GM23338 (cell line): ENCODE results near the gene LRRD1. TPM values are rescaled to one million over a fixed set of nuclear protein-coding genes. Genes with fewer than 3 reads are reported as not detected.

Experiments
- ATAC-seq: fragments of 200-7000 bp; cut with Tn5 transposase; 3 replicates; pipeline ENCODE4 v1.9.1; 2020
- DNase-seq: peaks from one replicate; pipeline ENCODE4 v3.0.0-alpha.2; 2015; ENCODE audit warnings: low spot score
- H2AFZ ChIP-seq: fragments of 200-600 bp; sonication (generic); 2 replicates; pipeline ENCODE4 v1.8.0; 2016; ENCODE audit warnings: antibody characterized with exemption, mild to moderate bottlenecking, moderate library complexity
- H3F3A ChIP-seq: fragments of 200-600 bp; sonication (generic); replicated peaks from 2 replicates; pipeline ENCODE4 v1.8.0; 2017; ENCODE audit warnings: antibody characterized with exemption, mixed run types, low read depth
- H3K27ac ChIP-seq: fragments of 200-600 bp; sonication (generic); 2 replicates; pipeline ENCODE4 v1.6.1; 2016; ENCODE audit warnings: low read depth
- H3K27me3 ChIP-seq: fragments of 200-600 bp; sonication (generic); 2 replicates; pipeline ENCODE4 v1.8.0; 2016; ENCODE audit warnings: mild to moderate bottlenecking, mixed run types, moderate library complexity; ENCODE audit not compliant: insufficient read depth
- H3K36me3 ChIP-seq: fragments of 200-600 bp; sonication (generic); 2 replicates; pipeline ENCODE4 v1.8.0; 2016; ENCODE audit warnings: mild to moderate bottlenecking; ENCODE audit not compliant: insufficient read depth
- H3K4me1 ChIP-seq: fragments of 200-600 bp; sonication (generic); 2 replicates; pipeline ENCODE4 v1.8.0; 2016; ENCODE audit warnings: mild to moderate bottlenecking, moderate library complexity; ENCODE audit not compliant: insufficient read depth
- H3K4me2 ChIP-seq: fragments of 200-600 bp; sonication (generic); 2 replicates; pipeline ENCODE4 v1.7.1; 2017; ENCODE audit warnings: mixed run types
- H3K4me3 ChIP-seq: fragments of 200-600 bp; sonication (generic); 2 replicates; pipeline ENCODE4 v1.6.1; 2016; ENCODE audit warnings: mixed run types
- H3K79me2 ChIP-seq: fragments of 200-600 bp; sonication (generic); replicated peaks from 2 replicates; pipeline ENCODE4 v1.8.0; 2017; ENCODE audit warnings: mild to moderate bottlenecking; ENCODE audit not compliant: insufficient read depth
- H3K9me2 ChIP-seq: fragments of 200-600 bp; sonication (generic); 2 replicates; pipeline ENCODE4 v1.8.0; 2017; ENCODE audit not compliant: insufficient read depth
- H4K20me1 ChIP-seq: fragments of 200-600 bp; sonication (generic); replicated peaks from 2 replicates; pipeline ENCODE4 v1.8.0; 2017; ENCODE audit warnings: mild to moderate bottlenecking; ENCODE audit not compliant: insufficient read depth
- H3K27ac Mint-ChIP-seq: 2 replicates; pipeline ENCODE4 v1.8.0; 2020; ENCODE audit warnings: inconsistent platforms, mild to moderate bottlenecking, moderate library complexity, mixed read lengths
- H3K27me3 Mint-ChIP-seq: 3 replicates; pipeline ENCODE4 v1.8.0; 2022; ENCODE audit warnings: low read depth, mild to moderate bottlenecking, moderate library complexity, mixed read lengths, inconsistent platforms; ENCODE audit not compliant: insufficient read depth, poor library complexity
- H3K36me3 Mint-ChIP-seq: 3 replicates; pipeline ENCODE4 v1.8.0; 2021; ENCODE audit warnings: low read depth, mild to moderate bottlenecking, inconsistent platforms, moderate library complexity, mixed read lengths
- H3K4me1 Mint-ChIP-seq: 3 replicates; pipeline ENCODE4 v1.8.0; 2020; ENCODE audit warnings: mild to moderate bottlenecking, inconsistent platforms, mixed read lengths
- H3K4me3 Mint-ChIP-seq: 3 replicates; pipeline ENCODE4 v1.8.0; 2021; ENCODE audit warnings: moderate library complexity, mild to moderate bottlenecking, inconsistent platforms, mixed read lengths
- H3K9me3 Mint-ChIP-seq: 3 replicates; pipeline ENCODE4 v1.8.0; 2020; ENCODE audit warnings: moderate library complexity, mild to moderate bottlenecking, inconsistent platforms, mixed read lengths
- EZH2 ChIP-seq: fragments of 200-600 bp; sonication (generic); IDR thresholded peaks from one replicate; pipeline ENCODE4 v1.8.0; 2017; ENCODE audit warnings: antibody characterized with exemption, mild to moderate bottlenecking, low read depth; ENCODE audit not compliant: unreplicated experiment
- EZH2phosphoT487 ChIP-seq: fragments of 200-600 bp; sonication (generic); IDR thresholded peaks from one replicate; pipeline ENCODE4 v1.8.1; 2018; ENCODE audit warnings: antibody characterized with exemption; ENCODE audit not compliant: unreplicated experiment
- NANOG ChIP-seq: IDR thresholded peaks from 2 replicates; pipeline ENCODE4 v1.6.1; 2016; ENCODE audit warnings: antibody characterized with exemption, borderline replicate concordance
- POLR2AphosphoS5 ChIP-seq: IDR thresholded peaks from 2 replicates; pipeline ENCODE4 v1.6.1; 2016; ENCODE audit warnings: antibody characterized with exemption, low read depth
- STAT1 ChIP-seq: IDR thresholded peaks from one replicate; pipeline ENCODE4 v1.6.1; 2016; ENCODE audit warnings: antibody characterized with exemption; ENCODE audit not compliant: unreplicated experiment
- ZNF462 ChIP-seq: fragments of 250-450 bp; sonication (Bioruptor Pico); IDR thresholded peaks from 2 replicates; pipeline ENCODE4 v1.5.0; 2020; ENCODE audit warnings: mild to moderate bottlenecking, moderate library complexity
- polyA plus RNA-seq: library from polyadenylated mRNA; unstranded; fragments of >200 nt; fragmentation: Nextera tagmentation; extraction: Ambion mirVana; gene quantifications from 2 replicates; pipeline ENCODE4 v1.2.1, GENCODE V29; 2016
- total RNA-seq: library from RNA; depleted of rRNA; stranded (reverse); fragments of >200 nt; shearing (Covaris generic); gene quantifications from 2 replicates; pipeline ENCODE4 v1.2.3, GENCODE V29; 2014

Gene LRRD1
- total and polyA plus RNA-seq, 2 experiments from 2014 or later = 0.11 TPM; not detected in 1

DNA sequence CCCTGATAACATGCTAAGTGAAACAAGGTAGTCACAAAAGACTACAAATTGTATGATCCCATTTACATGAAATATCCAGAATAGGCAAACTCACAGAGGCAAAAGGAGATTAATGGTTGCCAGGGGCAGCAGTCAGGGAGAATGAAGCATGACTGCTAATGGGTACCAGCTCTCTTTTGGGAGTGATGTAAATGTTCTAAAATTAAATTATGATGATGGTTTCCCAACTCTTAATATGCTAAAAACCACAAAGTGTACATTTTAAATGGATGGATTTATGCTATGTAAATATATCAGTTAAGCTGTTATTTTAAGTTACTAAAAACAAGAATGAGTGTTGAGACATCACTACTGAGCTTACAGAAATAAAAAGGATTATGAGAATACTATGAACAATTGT lies 57.3 kb downstream of the LRRD1 start:
- Histone ChIP-seq H3F3A (no peaks in the 10 kb centered on the region), H3K4me3 (no peak overlapping the region), H3K4me2 (no peak overlapping the region), H3K9me2 (no peaks in the 10 kb centered on the region), H3K36me3 (peaks cover 63% of the 10 kb centered on the region), H3K79me2 (peaks cover 93% of the 10 kb centered on the region), H3K4me1 (no peaks in the 10 kb centered on the region), H4K20me1 (peaks cover 34% of the 10 kb centered on the region), H3K27me3 (no peaks in the 10 kb centered on the region), H2AFZ (no peak overlapping the region), H3K27ac (no peak overlapping the region)
- H3K27ac Mint-ChIP-seq = no peak overlapping the region
- no peak overlapping the region for H3K4me3 Mint-ChIP-seq
- H3K36me3 Mint-ChIP-seq = peaks cover 61% of the 10 kb centered on the region
- no peaks in the 10 kb centered on the region for H3K4me1 Mint-ChIP-seq
- no peak for ATAC-seq
- no peaks in the 10 kb centered on the region for H3K9me3 Mint-ChIP-seq
- H3K27me3 Mint-ChIP-seq = no peaks in the 10 kb centered on the region
- TF ChIP-seq NANOG (no peak), POLR2AphosphoS5 (no peak)
- no peak for DNase-seq

GRCh38 chr7:92119213-92119759 lies 59.7 kb downstream of the LRRD1 start:
- H3K9me3 Mint-ChIP-seq = no peaks in the 10 kb centered on the region
- Histone ChIP-seq H3K79me2 (peaks cover 77% of the 10 kb centered on the region), H3K27ac (no peak overlapping the region), H3F3A (no peaks in the 10 kb centered on the region), H3K36me3 (peaks cover 54% of the 10 kb centered on the region; the same call in 1 of the 2 replicates), H3K9me2 (no peaks in the 10 kb centered on the region), H3K4me3 (no peak overlapping the region), H3K4me2 (no peak overlapping the region), H3K4me1 (no peaks in the 10 kb centered on the region), H2AFZ (no peak overlapping the region), H4K20me1 (peaks cover 33% of the 10 kb centered on the region), H3K27me3 (no peaks in the 10 kb centered on the region)
- no peak for TF ChIP-seq EZH2
- TF ChIP-seq ZNF462 (CRISPR knock-in tag) = no peak
- no peak for TF ChIP-seq STAT1
- no peak for TF ChIP-seq EZH2phosphoT487
- no peak for TF ChIP-seq POLR2AphosphoS5
- H3K4me1 Mint-ChIP-seq = no peaks in the 10 kb centered on the region
- H3K27ac Mint-ChIP-seq = no peak overlapping the region
- DNase-seq (no peak), ATAC-seq (no peak)
- H3K27me3 Mint-ChIP-seq = no peaks in the 10 kb centered on the region
- H3K4me3 Mint-ChIP-seq = no peak overlapping the region
- peaks cover 62% of the 10 kb centered on the region for H3K36me3 Mint-ChIP-seq
